HG03520 (cell line): ENCODE data around the gene RPL11.
"Not testable (repeated sequence)": the region's sequence is repeated elsewhere in the genome, so short reads cannot be mapped to it uniquely, and the experiment has no call there.

ENCODE experiments used
- ATAC-seq: cut with Tn5 transposase; IDR thresholded peaks from one replicate; pipeline ENCODE4 v1.9.1; 2021; ENCODE audit warnings: mild to moderate bottlenecking, moderate library complexity; ENCODE audit not compliant: unreplicated experiment

Gene RPL11

DNA sequence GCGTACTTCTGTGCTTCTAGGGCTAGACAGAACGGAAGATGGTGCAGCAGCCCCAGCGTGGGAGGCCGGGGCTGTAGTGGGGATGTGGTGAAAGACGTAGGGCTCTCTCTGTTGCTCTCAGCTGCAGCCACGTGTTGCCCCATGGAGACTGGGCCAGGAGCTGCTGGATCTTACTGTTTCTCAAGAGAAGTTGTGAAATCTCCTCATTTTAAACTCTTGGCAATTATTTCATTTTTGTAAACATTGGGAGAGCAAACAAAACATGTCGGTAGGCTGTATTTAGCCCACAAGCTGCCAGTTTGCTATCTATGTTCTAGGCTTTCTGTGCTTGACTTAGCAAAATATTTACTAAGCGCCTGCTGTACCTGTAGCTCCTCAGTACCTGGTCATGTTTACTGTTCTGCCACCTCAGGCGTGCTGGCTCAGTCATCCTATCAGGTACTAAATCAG lies 35.8 kb downstream of the RPL11 start:
- no peak for ATAC-seq

DNA sequence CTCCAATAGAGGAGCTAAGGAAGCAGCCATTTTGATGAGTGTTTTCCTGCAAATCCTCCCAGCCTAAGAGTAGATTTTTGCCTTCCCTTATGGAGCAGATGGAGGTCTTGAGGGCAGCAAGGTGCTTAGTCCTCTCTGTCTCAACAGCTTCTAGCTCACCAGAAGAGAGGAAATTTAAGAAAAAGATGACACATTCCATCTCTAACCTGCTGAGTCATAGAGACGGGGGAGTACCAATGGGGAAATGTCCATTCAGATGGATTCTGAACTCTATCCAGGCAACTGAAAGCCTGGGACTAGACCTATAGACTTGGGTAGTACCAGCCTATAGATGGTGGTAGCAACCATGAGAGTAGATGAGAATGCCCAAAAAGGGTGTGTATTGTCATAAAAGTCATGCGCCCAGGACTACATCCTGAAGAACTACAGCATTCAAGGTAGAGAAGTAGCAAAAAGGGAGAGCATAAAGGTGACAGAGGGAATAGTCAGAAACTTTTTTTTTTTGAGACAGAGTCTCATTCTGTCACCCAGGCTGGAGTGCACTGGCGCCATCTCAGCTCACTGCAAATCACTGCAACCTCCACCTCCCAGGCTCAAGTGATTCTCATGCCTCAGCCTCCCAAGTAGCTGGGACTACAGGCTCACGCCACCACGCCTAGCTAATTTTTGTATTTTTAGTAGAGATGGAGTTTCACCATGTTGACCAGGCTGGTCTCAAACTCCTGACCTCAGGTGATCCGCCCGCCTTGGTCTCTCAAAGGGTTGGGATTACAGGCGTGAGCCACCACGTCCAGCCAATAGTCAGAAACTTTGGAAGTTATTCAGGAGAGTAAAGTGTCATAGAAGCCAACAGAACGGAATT lies 41.0 kb downstream of the RPL11 start:
- no peak for ATAC-seq

GRCh38 chr1:23733281-23733680 lies 41.7 kb downstream of the RPL11 start:
- not testable (repeated sequence) for ATAC-seq

GRCh38 chr1:23736437-23737134 lies 45.0 kb downstream of the RPL11 start:
- ATAC-seq = no peak

- no peak for ATAC-seq
These were observed 50.0 kb downstream of the RPL11 start for GRCh38 chr1:23741609-23742008.

- peak; percentile 9 for ATAC-seq
These were observed 51.2 kb downstream of the RPL11 start for GRCh38 chr1:23742670-23743286.

DNA sequence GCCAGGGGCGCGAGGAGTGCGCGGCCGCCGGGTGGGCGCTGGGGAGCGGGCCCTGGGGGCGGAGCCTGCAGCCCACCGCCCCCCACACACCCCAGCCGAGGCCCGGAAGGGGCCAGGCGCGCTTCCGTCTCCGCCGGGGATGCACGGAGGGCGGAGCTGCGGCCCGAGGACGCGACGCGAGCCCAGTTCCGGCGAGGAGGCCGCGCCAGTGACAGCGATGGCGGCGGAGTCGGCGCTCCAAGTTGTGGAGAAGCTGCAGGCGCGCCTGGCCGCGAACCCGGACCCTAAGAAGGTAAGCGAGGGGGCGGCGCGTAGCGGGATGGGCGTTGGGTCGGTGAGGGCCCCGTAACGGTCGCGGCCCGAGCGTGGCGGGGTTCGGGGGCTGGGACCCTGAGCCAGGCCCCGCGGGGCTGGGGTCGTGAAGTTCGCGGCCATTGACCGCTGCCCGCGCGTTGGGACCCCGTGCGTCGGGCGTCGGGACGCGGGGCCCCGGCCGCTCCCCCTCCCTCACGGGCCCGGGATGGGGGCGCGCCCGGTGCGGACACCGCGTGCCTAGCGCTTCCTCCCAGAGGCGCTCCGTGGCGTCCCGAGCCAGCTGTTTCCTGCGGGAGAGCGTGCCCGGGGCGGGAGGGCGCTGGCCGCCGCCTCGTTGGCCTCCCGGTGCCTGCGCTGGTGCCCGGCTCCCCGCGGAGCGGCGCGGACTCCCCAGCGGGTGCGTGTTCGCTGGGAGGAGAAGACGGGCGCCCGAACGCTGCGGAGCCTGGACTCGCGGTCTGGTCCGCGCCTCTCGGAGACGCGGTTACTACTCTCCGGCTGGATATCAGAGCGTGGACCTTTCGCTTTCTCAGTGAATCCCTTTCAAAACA lies 51.9 kb downstream of the RPL11 start, which contains the start of gene ELOA:
Gene ELOA, plus strand, starts transcription at position 185 of the 866 bp plus-strand sequence. Its CDS starts 33 bp downstream, at position 218.
- peak; percentile 66 for ATAC-seq

DNA sequence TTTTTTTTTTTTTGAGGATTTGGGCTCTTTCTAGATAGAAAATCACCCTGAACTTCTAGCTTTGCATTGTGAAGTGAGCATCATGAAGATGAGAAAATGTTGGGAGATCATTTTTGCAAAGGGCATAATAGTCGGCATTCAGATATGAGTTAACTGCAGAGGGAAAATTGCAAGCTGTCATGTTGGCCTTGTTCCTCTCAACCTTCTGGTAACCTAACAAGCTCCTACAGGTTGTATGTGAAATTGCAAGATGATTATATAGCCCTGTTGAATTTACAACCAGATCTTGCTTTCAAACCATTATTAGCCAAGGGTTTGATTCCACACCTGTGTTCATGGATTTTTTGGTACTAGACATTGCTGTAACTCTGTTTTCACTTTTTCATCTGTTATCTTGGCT lies 53.9 kb downstream of the RPL11 start:
- ATAC-seq = no peak
